K562 (cell line): ENCODE measurements around the gene OR51G2.

Source experiments
- NFE2 ChIP-seq: IDR thresholded peaks from 2 replicates; pipeline ENCODE4 v1.6.1; 2014; ENCODE audit warnings: antibody characterized with exemption, low read depth
- TFAM ChIP-seq: fragments of 250-450 bp; sonication (Bioruptor Pico); conservative IDR thresholded peaks from 2 replicates; pipeline ENCODE4 v1.5.0; 2021; ENCODE audit warnings: mild to moderate bottlenecking, moderate library complexity
- TRIM24 ChIP-seq, 2 experiments: fragments of 450-650 bp; IDR thresholded peaks; 2 replicates each; pipeline ENCODE4 v1.6.1; 2016
- ZBTB7A ChIP-seq: IDR thresholded peaks from 2 replicates; pipeline ENCODE4 v1.6.1; 2011; ENCODE audit warnings: low read depth, mild to moderate bottlenecking, low read length, moderate library complexity, borderline replicate concordance; ENCODE audit not compliant: control insufficient read depth
- ZNF146 ChIP-seq: IDR thresholded peaks from one replicate; pipeline ENCODE4 v1.6.1; 2018; ENCODE audit warnings: missing compliant biosample characterization; ENCODE audit not compliant: unreplicated experiment

DNA sequence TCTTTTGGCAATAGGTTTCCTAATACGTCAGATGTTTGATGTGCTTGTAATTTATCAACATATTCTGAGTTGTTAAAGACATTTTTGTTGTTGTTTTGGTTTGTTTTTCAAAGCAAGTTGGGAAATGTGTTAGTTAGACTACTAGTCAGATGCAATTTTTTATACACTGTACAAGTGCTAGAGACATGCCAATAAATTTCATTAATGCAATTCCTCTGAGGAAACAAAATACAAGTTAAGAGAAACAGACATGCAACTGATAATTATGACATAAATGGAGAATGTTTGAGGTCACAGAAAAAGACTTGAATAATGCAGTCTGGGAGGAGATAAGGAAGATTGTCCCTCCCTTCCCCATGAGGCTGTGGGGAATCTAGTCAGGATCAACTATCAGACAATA lies 31.6 kb downstream of the OR51G2 start:
- TF ChIP-seq TFAM (CRISPR knock-in tag) (no peak), TRIM24 (IDR thresholded peaks at IDR 0.05) (no peak), ZBTB7A (no peak), ZNF146 (no peak), NFE2 (no peak)
